T-helper 1 cell (primary cell): ENCODE measurements around the gene TMIGD3.

Source experiments
- DNase-seq, 5 donors: peaks; one replicate each; pipeline ENCODE4 v3.0.0-alpha.2; 2012 to 2020

The TMIGD3 gene

GRCh38 chr1:111446967-111447892 lies 56.2 kb downstream of the TMIGD3 start:
- peak in 1 of 5 donors; percentile 15 for DNase-seq

- DNase-seq, result no peak
Measured at GRCh38 chr1:111446546-111446945, 56.9 kb downstream of the TMIGD3 start.

- no peak for DNase-seq
Measured at GRCh38 chr1:111444031-111444430, 59.4 kb downstream of the TMIGD3 start.

- no peak for DNase-seq
Measured at GRCh38 chr1:111442457-111442856, 61.0 kb downstream of the TMIGD3 start.

- DNase-seq, result peak; percentile 13 to 62 (median 50)
Measured at GRCh38 chr1:111441573-111442192, 61.8 kb downstream of the TMIGD3 start.

- DNase-seq, result no peak
Measured at GRCh38 chr1:111439461-111440351, 63.7 kb downstream of the TMIGD3 start.

- DNase-seq, result no peak
Measured at GRCh38 chr1:111436726-111437125, 66.7 kb downstream of the TMIGD3 start.
